ENCODE data around the gene MED22. TPM values are rescaled to one million over a fixed set of nuclear protein-coding genes. Genes with fewer than 3 reads are reported as not detected.
"Not testable (repeated sequence)": the region's sequence is repeated elsewhere in the genome, so short reads cannot be mapped to it uniquely, and the experiment has no call there.

The MED22 gene
- 20.2 TPM for polyA plus RNA-seq
- long read RNA-seq, donor 1, transcript MED22-209 (4 exons, 3,867 nt): major isoform, 5 of 2,204 reads
- long read RNA-seq, donor 1, partial matches to known transcripts: 1,348 of 2,204 reads
- long read RNA-seq, donor 1, other reads (novel, unspliced or antisense): 851 of 2,204 reads
- long read RNA-seq, donor 2, transcript MED22-209 (4 exons, 3,867 nt): major isoform, 8 of 6,185 reads
- long read RNA-seq, donor 2, partial matches to known transcripts: 6,053 of 6,185 reads
- long read RNA-seq, donor 2, other reads (novel, unspliced or antisense): 121 of 6,185 reads
- long read RNA-seq, donor 3: 0 reads
- long read RNA-seq, donor 4, partial matches to known transcripts: 350 of 479 reads
- long read RNA-seq, donor 4, other reads (novel, unspliced or antisense): 129 of 479 reads
- long read RNA-seq, donor 5, partial matches to known transcripts: 2,009 of 2,047 reads
- long read RNA-seq, donor 5, other reads (novel, unspliced or antisense): 33 of 2,047 reads
- long read RNA-seq, donor 6, transcript MED22-209 (4 exons, 3,867 nt): major isoform, 8 of 4,945 reads
- long read RNA-seq, donor 6, partial matches to known transcripts: 4,887 of 4,945 reads
- long read RNA-seq, donor 6, other reads (novel, unspliced or antisense): 48 of 4,945 reads
- long read RNA-seq, donor 7, partial matches to known transcripts: 1,429 of 1,980 reads
- long read RNA-seq, donor 7, other reads (novel, unspliced or antisense): 548 of 1,980 reads
- long read RNA-seq, donor 8, partial matches to known transcripts: 4,884 of 4,956 reads
- long read RNA-seq, donor 8, other reads (novel, unspliced or antisense): 70 of 4,956 reads
- long read RNA-seq, donor 9, transcript MED22-209 (4 exons, 3,867 nt): major isoform, 8 of 9 reads
- long read RNA-seq, donor 9, partial matches to known transcripts: 0 of 9 reads
- long read RNA-seq, donor 9, other reads (novel, unspliced or antisense): 0 of 9 reads
- long read RNA-seq, donor 10, partial matches to known transcripts: 3,576 of 5,052 reads
- long read RNA-seq, donor 10, other reads (novel, unspliced or antisense): 1,473 of 5,052 reads
- long read RNA-seq, donor 11, partial matches to known transcripts: 2,086 of 3,027 reads
- long read RNA-seq, donor 11, other reads (novel, unspliced or antisense): 939 of 3,027 reads

- H3K27me3 ChIP-seq (ENCODE audit: control insufficient read depth, insufficient read depth, low read length): no peaks in the 10 kb centered on the region
- peaks cover 2% of the 10 kb centered on the region for H3K9me3 ChIP-seq (ENCODE audit: control insufficient read depth, low read depth, low read length)
- peaks cover 72% of the 10 kb centered on the region for H3K36me3 ChIP-seq (ENCODE audit: control insufficient read depth, insufficient read depth, low read length)
- H3K4me1 ChIP-seq (ENCODE audit: control insufficient read depth, insufficient read depth, low read length): peaks cover 19% of the 10 kb centered on the region
- peak; percentile 93 to 97 for DNase-seq
- WGBS (ENCODE audit: insufficient coverage, low lambda C conversion rate): 10% methylated on average over 2 of the region's 64 CpGs
- peak within 1 kb of the TSS; percentile 68 for H3K27ac ChIP-seq (ENCODE audit: low read length)
- peak within 1 kb of the TSS; percentile 86 for H3K4me3 ChIP-seq (ENCODE audit: low read length)
Observed at GRCh38 chr9:133347985-133348717, at the start of gene MED22, which contains the start of gene RPL7A. Gene MED22 (minus strand): TSS chr9:133348131. CDS start chr9:133346662, 1,469 bp downstream. Gene RPL7A (plus strand): TSS chr9:133348218. CDS start chr9:133348244, 26 bp downstream.

DNA sequence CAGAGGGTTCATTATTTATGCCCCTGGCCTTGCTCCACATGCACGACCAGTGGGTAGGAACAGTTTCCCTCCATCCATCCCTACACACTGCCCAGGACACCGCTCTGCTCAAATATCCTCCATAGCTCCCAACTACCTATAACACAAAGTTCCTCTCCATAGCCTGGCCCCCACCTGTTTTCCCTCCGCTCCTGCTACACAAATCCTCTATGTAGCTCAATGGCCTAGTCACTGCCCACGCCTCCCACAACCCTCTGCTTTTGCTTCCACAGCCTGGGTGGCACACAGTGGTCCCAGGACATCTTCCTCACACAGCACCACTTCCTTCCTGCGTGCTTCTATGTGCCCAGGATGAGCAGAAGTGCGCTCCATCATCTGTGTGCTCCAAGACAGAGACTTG, 49.4 kb upstream of the MED22 start:
- Histone ChIP-seq H3K9me3 (ENCODE audit: control insufficient read depth, low read depth, low read length) (no peaks in the 10 kb centered on the region), H3K36me3 (ENCODE audit: control insufficient read depth, insufficient read depth, low read length) (peaks cover 3% of the 10 kb centered on the region), H3K27ac (ENCODE audit: low read length) (no peak overlapping the region), H3K4me1 (ENCODE audit: control insufficient read depth, insufficient read depth, low read length) (peaks cover 20% of the 10 kb centered on the region), H3K4me3 (ENCODE audit: low read length) (no peak overlapping the region), H3K27me3 (ENCODE audit: control insufficient read depth, insufficient read depth, low read length) (peaks cover 13% of the 10 kb centered on the region)
- 80% methylated on average over 1 of the region's 6 CpGs for WGBS (ENCODE audit: insufficient coverage, low lambda C conversion rate)
- DNase-seq: no peak

DNA sequence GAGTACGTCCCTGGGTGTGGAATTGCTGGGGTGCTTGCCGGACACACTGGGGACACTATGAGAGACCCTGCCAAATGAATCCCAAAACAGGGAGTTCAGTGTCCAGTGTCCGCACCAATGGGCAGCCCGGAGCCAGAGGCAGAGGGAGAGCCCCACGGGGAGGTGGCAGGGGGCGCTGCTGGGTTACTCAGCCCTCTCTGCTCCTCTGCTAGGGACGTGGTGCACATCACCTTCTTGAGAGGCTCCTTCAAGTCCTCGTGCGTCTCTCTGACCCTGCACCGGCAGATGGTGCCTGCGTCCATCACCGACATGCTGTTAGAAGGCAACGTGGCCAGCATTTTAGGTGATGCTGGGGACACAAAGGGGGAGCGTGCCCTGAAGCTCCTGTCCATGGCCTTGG, 49.0 kb upstream of the MED22 start:
- no peak for DNase-seq
- Histone ChIP-seq H3K36me3 (ENCODE audit: control insufficient read depth, insufficient read depth, low read length) (peaks cover 3% of the 10 kb centered on the region), H3K9me3 (ENCODE audit: control insufficient read depth, low read depth, low read length) (no peaks in the 10 kb centered on the region), H3K4me1 (ENCODE audit: control insufficient read depth, insufficient read depth, low read length) (peaks cover 20% of the 10 kb centered on the region), H3K4me3 (ENCODE audit: low read length) (no peak overlapping the region), H3K27ac (ENCODE audit: low read length) (no peak overlapping the region), H3K27me3 (ENCODE audit: control insufficient read depth, insufficient read depth, low read length) (peaks cover 13% of the 10 kb centered on the region)
- no CpG with 5 or more reads among the region's 14 CpGs for whole genome bisulfite sequencing (ENCODE audit: insufficient coverage, low lambda C conversion rate)

- H3K36me3 ChIP-seq (ENCODE audit: control insufficient read depth, insufficient read depth, low read length): no peaks in the 10 kb centered on the region
- peak in 1 of 2 donors; percentile 18 for DNase-seq
- peaks cover 22% of the 10 kb centered on the region for H3K4me1 ChIP-seq (ENCODE audit: control insufficient read depth, insufficient read depth, low read length)
- no CpG with 5 or more reads among the region's 8 CpGs for whole genome bisulfite sequencing (ENCODE audit: insufficient coverage, low lambda C conversion rate)
- H3K4me3 ChIP-seq (ENCODE audit: low read length): no peak overlapping the region
- no peak overlapping the region for H3K27ac ChIP-seq (ENCODE audit: low read length)
- no peaks in the 10 kb centered on the region for H3K9me3 ChIP-seq (ENCODE audit: control insufficient read depth, low read depth, low read length)
- peaks cover 13% of the 10 kb centered on the region for H3K27me3 ChIP-seq (ENCODE audit: control insufficient read depth, insufficient read depth, low read length)
Observed at GRCh38 chr9:133394687-133395271, 46.8 kb upstream of the MED22 start.

DNA sequence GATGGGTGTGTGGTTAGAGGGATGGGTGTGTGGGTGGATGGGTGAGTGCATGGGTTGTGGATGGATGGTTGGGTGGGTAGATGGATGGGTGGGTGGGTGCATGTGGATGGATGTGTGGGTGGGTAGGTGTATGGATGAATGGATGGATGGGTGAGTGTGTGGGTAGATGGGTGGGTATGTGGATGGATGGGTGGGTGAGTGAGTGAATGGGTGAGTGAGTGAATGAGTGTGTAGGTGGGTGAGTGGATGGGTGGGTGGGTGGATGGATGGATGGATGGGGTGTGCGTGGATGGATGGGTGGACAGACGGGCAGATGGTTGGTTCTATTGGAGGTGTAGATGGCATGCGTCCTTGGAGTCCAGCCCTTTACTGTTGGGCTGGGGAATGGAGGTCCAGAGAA, 45.5 kb upstream of the MED22 start:
- Histone ChIP-seq H3K4me1 (ENCODE audit: control insufficient read depth, insufficient read depth, low read length) (peaks cover 19% of the 10 kb centered on the region), H3K27ac (ENCODE audit: low read length) (no peak overlapping the region), H3K27me3 (ENCODE audit: control insufficient read depth, insufficient read depth, low read length) (peaks cover 13% of the 10 kb centered on the region), H3K4me3 (ENCODE audit: low read length) (no peak overlapping the region), H3K9me3 (ENCODE audit: control insufficient read depth, low read depth, low read length) (no peaks in the 10 kb centered on the region), H3K36me3 (ENCODE audit: control insufficient read depth, insufficient read depth, low read length) (no peaks in the 10 kb centered on the region)
- DNase-seq: no peak
- WGBS (ENCODE audit: insufficient coverage, low lambda C conversion rate): no CpG with 5 or more reads among the region's 3 CpGs

DNA sequence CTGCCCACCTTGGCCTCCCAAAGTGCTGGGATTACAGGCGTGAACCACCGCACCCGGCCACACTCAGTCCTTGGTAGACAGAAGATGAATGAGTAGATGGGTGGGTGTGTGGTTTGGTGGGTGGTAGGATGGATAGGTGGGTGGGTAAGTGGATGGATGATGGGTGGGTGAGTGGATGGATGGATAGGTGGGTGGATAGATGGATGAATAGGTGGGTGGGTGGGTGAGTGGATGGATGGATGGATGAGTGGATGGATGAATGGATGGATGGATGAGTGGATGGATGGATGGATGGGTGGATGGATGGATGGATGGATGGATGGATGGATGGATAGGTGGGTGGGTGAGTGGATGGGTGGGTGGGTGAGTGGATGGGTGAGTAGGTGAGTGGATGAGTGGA, 44.4 kb upstream of the MED22 start:
- no CpG with 5 or more reads among the region's 3 CpGs for WGBS (ENCODE audit: insufficient coverage, low lambda C conversion rate)
- DNase-seq; H3K27me3 ChIP-seq (ENCODE audit: control insufficient read depth, insufficient read depth, low read length): not testable (repeated sequence)

GRCh38 chr9:133391449-133391848, 43.5 kb upstream of the MED22 start:
- DNase-seq; H3K36me3 ChIP-seq (ENCODE audit: control insufficient read depth, insufficient read depth, low read length); H3K27me3 ChIP-seq (ENCODE audit: control insufficient read depth, insufficient read depth, low read length); H3K4me3 ChIP-seq (ENCODE audit: low read length); H3K9me3 ChIP-seq (ENCODE audit: control insufficient read depth, low read depth, low read length): not testable (repeated sequence)
- no CpG with 5 or more reads among the region's 4 CpGs for WGBS (ENCODE audit: insufficient coverage, low lambda C conversion rate)
- Histone ChIP-seq H3K4me1 (ENCODE audit: control insufficient read depth, insufficient read depth, low read length) (peaks cover 16% of the 10 kb centered on the region), H3K27ac (ENCODE audit: low read length) (peak overlapping the region; percentile 62)

More for the DNA sequence above, 44.4 kb upstream of the MED22 start:
- peaks cover 19% of the 10 kb centered on the region for H3K4me1 ChIP-seq (ENCODE audit: control insufficient read depth, insufficient read depth, low read length)
- H3K4me3 ChIP-seq (ENCODE audit: low read length); H3K9me3 ChIP-seq (ENCODE audit: control insufficient read depth, low read depth, low read length); H3K27ac ChIP-seq (ENCODE audit: low read length); H3K36me3 ChIP-seq (ENCODE audit: control insufficient read depth, insufficient read depth, low read length): not testable (repeated sequence)

- Histone ChIP-seq H3K4me3 (ENCODE audit: low read length) (no peak overlapping the region), H3K27ac (ENCODE audit: low read length) (no peak overlapping the region), H3K27me3 (ENCODE audit: control insufficient read depth, insufficient read depth, low read length) (no peaks in the 10 kb centered on the region), H3K9me3 (ENCODE audit: control insufficient read depth, low read depth, low read length) (no peaks in the 10 kb centered on the region), H3K4me1 (ENCODE audit: control insufficient read depth, insufficient read depth, low read length) (peaks cover 16% of the 10 kb centered on the region), H3K36me3 (ENCODE audit: control insufficient read depth, insufficient read depth, low read length) (no peaks in the 10 kb centered on the region)
- WGBS (ENCODE audit: insufficient coverage, low lambda C conversion rate): no CpG with 5 or more reads among the region's 7 CpGs
- DNase-seq: no peak
Observed at GRCh38 chr9:133390713-133391112, 42.8 kb upstream of the MED22 start.

- no peak for DNase-seq
- Histone ChIP-seq H3K27ac (ENCODE audit: low read length) (no peak overlapping the region), H3K4me3 (ENCODE audit: low read length) (no peak overlapping the region), H3K27me3 (ENCODE audit: control insufficient read depth, insufficient read depth, low read length) (no peaks in the 10 kb centered on the region), H3K4me1 (ENCODE audit: control insufficient read depth, insufficient read depth, low read length) (peaks cover 10% of the 10 kb centered on the region), H3K9me3 (ENCODE audit: control insufficient read depth, low read depth, low read length) (no peaks in the 10 kb centered on the region), H3K36me3 (ENCODE audit: control insufficient read depth, insufficient read depth, low read length) (no peaks in the 10 kb centered on the region)
- WGBS (ENCODE audit: insufficient coverage, low lambda C conversion rate): no CpG with 5 or more reads among the region's 13 CpGs
Observed at GRCh38 chr9:133389562-133389961, 41.6 kb upstream of the MED22 start.

All from large intestine (tissue), 12 donors.